WTC11 (cell line): Measurements from ENCODE around the gene TMEFF1.

ENCODE experiments used
- CREB1 ChIP-seq: sonication (generic); formaldehyde crosslinking; IDR thresholded peaks from 2 replicates; pipeline ENCODE4 v1.8.0; 2023; ENCODE audit warnings: mild to moderate bottlenecking, missing genetic modification reagents
- ESRRA ChIP-seq: sonication (generic); formaldehyde crosslinking; IDR thresholded peaks from 2 replicates; pipeline ENCODE4 v1.8.1; 2022; ENCODE audit warnings: mild to moderate bottlenecking, missing genetic modification reagents, borderline replicate concordance
- JUN ChIP-seq: sonication (generic); formaldehyde crosslinking; IDR thresholded peaks from 2 replicates; pipeline ENCODE4 v1.8.0; 2023; ENCODE audit warnings: mild to moderate bottlenecking, missing genetic modification reagents
- KAT7 ChIP-seq: sonication (generic); formaldehyde crosslinking; IDR thresholded peaks from 2 replicates; pipeline ENCODE4 v1.8.1; 2023; ENCODE audit warnings: missing genetic modification reagents, mild to moderate bottlenecking, borderline replicate concordance
- SP1 ChIP-seq: sonication (generic); formaldehyde crosslinking; conservative IDR thresholded peaks from 2 replicates; pipeline ENCODE4 v1.8.1; 2022; ENCODE audit warnings: missing genetic modification reagents
- TF ChIP-seq, protein P1 (sequence below): fragments of 200-600 bp; IDR thresholded peaks from 2 replicates; pipeline ENCODE4 v1.8.0; 2022; ENCODE audit warnings: antibody characterized with exemption

DNA sequence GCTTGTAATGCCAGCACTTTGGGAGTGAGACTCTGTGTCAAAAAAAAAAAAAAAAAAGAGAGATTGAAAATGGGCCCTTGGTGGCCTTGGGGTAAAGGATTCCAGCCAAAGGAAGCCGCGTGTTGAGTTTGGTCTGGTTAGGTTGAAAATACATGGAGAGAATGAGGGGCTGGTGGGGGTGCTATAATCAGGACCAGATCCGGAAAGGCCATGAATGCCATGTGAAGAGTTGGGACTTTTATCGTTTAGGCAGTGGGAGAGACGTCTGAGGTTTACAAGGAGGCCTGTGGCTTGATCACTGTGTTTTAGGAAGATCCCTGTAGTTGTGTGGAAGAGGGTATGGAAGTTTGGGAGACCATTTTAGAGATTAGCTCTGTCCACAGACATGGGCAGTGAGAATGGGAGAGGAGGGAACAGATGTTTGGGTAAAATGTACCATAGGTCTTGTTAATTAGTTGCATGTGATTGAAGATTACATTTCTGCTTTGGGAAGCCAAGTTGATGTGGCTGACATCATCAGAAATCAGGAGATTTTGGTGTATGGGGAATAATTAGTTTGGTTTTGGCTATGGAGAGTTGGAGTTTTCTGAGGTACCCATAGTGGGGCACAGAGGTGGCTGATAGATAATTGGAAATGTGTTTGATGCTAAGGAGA is 42.5 kb upstream of the TMEFF1 start:
- TF ChIP-seq, protein P1, sequence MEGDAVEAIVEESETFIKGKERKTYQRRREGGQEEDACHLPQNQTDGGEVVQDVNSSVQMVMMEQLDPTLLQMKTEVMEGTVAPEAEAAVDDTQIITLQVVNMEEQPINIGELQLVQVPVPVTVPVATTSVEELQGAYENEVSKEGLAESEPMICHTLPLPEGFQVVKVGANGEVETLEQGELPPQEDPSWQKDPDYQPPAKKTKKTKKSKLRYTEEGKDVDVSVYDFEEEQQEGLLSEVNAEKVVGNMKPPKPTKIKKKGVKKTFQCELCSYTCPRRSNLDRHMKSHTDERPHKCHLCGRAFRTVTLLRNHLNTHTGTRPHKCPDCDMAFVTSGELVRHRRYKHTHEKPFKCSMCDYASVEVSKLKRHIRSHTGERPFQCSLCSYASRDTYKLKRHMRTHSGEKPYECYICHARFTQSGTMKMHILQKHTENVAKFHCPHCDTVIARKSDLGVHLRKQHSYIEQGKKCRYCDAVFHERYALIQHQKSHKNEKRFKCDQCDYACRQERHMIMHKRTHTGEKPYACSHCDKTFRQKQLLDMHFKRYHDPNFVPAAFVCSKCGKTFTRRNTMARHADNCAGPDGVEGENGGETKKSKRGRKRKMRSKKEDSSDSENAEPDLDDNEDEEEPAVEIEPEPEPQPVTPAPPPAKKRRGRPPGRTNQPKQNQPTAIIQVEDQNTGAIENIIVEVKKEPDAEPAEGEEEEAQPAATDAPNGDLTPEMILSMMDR: no peak
- no peak for TF ChIP-seq KAT7 (CRISPR knock-in tag)
- no peak for TF ChIP-seq ESRRA
- no peak for TF ChIP-seq SP1
- no peak for TF ChIP-seq CREB1 (CRISPR knock-in tag)
- TF ChIP-seq JUN (CRISPR knock-in tag): no peak
